NCI-H1092 (cell line): ENCODE data around the gene MRPL14.

Experiments used
- DNase-seq: peaks from one replicate; lab custom pipeline; 2025; lab: John Stamatoyannopoulos, UW

MRPL14 gene

GRCh38 chr6:44122801-44123200, 4.5 kb downstream of the MRPL14 start:
- DNase-seq: no peak

DNA sequence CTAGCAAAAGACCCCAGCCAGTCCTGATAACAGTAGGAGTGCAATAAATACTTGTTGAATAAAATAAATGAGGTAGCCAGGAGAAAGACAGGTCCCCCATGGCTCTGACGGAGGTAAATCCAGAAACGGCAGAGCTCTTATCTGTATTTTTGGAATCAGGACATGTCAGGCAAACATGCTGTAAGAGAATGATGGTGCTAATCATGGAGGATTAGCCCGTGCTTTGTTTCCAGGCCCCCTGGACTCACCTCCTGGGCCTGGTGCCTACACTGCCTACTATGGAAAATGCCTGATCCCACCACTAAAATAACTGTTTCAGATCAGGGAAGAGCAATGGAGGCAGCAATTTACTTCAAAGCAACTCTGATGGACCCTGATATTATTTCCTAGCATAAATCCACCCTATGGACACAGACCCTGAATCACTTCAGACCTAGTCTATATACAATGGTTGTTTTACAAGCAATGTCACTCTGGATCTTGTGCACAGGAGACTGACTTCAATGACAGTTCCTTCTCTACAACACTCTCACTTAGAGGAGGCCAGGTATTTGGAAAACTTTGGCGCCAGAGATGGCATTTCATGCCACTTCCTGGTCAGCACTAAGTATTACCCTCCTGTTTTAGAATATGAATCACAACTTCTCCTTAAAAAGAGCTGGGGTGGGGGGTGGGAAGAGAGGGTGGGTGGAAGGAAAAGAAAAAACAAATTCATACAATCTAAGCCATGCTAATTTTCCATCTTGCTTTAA, 6.4 kb downstream of the MRPL14 start:
- no peak for DNase-seq

GRCh38 chr6:44119704-44120262, 7.5 kb downstream of the MRPL14 start:
- no peak for DNase-seq

DNA sequence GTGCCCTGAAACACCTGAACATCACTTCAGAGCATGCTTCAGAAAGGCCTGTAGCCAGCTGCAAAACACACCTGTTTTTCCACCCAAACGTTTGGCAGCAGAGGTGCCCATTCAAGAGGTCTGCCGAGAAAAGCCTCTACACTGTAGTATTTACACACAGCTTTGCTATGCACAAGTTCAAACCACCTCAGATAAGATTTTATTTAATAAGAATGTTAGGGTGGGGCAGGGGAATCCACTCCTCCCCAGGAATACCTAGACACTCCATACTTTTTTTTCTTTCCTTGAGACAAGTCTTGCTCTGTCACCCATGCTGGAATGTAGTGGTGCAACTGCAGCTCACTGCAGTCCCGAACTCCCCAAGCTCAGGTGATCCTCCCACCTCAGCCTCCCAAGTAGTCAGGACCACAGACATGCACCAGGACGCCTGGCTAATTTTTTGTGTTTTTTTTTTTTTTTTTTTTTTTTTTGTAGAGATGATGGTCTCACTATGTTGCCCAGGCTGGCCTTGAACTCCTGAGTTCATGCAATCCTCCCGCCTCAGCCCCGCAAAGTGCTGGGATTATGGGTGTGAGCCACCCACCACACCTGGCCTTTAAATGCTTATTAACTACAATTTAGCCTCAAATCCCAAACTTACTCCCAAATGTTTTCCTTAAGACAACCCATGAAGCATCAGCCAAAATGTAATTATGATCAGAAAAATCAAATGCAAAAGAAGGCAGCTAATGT, 9.7 kb downstream of the MRPL14 start:
- no peak for DNase-seq

DNA sequence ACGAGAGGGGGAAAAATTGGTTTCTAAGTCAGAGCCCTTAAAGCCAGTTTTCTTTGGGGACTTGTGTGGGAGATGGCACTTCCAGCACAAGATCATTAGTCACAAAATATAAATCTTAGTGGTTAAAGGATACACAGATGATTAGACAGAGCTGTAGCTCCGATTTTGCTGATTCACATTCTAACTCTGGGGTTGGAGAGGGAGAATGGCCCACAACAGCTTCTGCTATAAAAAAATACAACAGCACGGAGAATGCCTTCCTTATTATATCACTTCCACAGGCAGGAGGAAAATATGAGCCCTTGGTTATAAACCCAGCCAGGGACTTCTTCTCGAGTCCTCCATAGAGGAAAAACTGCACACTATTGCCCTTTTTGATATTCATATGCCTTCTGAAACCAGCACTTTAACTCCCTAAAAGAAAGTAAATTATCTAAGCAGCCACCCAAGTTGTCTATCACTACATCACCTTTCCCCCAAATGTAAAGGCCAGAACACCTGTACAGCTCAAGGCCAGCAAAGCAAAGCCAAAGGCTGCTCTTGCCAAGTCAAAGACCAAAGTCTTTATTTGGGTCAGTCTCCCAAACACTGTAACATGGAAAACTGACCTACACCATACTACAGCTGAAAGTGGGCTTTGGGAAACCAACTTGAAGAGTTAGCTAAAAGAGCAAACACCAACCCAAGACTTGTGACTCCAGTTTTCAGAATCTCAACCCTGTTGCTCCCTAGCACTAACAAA, 10.4 kb downstream of the MRPL14 start:
- DNase-seq: no peak

GRCh38 chr6:44115866-44116265, 11.4 kb downstream of the MRPL14 start:
- no peak for DNase-seq

GRCh38 chr6:44113414-44113813, 13.8 kb downstream of the MRPL14 start:
- DNase-seq: no peak

DNA sequence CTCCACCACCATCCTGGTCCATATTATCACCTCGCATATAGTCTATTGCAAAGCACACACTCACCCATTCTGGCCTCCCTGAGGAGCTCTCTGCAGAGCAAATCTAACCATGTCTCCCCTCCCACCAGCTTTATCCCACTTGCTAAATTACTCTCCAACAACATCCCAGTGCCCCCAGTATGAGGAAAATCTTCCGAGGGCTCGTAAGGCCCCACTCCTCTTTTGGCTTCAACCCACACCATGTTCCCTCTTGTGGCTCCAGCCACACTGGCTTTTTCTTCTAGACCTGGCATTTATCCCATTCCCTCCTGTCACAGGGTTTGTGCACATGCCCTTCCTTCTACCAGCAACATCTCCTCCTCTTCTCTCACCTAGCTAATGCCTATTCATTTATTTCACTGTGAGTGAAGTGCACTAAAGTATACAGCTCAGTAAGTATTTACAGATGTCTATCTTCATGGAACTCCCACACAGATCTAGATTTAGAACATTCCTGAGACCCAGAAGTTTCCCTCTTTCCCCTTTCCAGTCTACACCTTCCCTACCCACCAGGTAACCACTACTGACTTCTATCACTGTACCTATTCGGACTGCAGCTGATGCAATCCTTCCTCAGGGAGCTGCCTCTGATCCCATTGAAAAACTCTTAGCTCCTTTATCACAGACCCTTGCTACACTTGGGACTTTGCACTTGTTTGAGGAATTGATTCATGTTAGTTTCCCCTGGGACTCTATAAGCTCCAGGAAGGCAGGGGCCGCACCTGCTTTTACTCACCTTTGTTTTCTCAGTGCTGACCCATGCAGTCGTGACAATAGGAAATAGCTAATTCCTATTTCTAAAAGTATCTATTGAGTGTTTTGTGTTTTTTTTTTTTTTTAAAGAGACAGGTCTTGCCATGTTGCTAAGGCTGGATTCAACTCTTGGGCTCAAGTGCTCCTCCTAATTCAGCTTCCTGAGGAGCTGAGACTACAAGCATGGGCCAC, 15.5 kb downstream of the MRPL14 start:
- DNase-seq: no peak

GRCh38 chr6:44110966-44111365, 16.3 kb downstream of the MRPL14 start:
- no peak for DNase-seq

GRCh38 chr6:44110005-44110676, 17.1 kb downstream of the MRPL14 start:
- DNase-seq: no peak

- no peak for DNase-seq
Measured at GRCh38 chr6:44109212-44109611, 18.0 kb downstream of the MRPL14 start.

- DNase-seq: no peak
Measured at GRCh38 chr6:44108471-44108870, 18.8 kb downstream of the MRPL14 start.

DNA sequence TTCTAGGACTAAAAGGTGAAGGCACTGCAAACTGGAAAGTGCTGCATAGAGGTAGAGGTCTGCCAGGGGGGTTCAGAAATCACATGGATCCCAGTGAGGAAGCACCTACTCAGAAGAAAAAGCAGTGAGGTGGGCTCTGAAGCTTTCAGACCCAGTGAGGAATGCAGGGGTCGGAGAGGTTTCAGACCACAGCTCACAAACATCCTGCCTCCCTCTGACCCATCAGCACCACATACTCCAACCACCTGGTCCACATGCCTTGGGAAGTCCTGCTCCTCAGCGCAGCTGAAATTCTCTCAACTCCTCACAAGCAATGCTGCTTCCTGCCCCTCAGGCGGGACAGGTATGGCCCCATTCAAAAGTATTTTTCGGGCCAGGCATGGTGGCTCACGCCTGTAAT, 20.2 kb downstream of the MRPL14 start:
- no peak for DNase-seq

DNA sequence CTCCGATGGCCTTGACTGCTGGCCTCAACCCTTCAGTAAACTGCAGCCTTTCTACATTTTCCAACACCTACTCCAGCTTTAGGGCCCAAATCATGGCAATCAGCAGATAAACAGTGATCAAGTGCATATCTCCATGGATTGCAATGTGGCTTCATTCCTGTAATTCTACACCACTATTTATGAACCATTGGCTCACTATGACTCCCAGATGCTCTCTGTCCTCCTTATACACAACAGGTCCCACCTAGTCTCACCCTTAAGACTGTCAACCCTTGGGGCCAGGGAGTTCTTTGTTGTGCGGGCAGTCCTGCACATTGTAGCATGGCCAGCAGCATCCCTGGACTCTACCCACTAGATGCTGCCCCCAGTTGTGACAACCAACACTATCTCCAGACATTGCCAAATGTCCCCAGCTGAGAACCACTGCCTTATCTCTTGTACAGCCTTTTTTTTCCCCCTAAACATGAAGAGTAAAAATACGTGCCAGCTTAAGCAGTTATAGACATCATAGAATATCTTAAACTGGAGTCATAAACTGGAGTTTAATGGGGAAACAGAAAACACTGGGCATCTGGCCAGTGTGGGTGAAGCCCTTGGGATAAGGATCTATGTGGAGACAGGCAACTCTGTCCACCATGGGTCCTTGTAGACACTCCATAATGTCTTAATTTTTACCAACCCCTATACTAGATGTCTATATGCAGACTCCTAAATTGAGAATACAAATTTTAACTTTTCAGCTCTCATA, 21.1 kb downstream of the MRPL14 start:
- DNase-seq: no peak

DNA sequence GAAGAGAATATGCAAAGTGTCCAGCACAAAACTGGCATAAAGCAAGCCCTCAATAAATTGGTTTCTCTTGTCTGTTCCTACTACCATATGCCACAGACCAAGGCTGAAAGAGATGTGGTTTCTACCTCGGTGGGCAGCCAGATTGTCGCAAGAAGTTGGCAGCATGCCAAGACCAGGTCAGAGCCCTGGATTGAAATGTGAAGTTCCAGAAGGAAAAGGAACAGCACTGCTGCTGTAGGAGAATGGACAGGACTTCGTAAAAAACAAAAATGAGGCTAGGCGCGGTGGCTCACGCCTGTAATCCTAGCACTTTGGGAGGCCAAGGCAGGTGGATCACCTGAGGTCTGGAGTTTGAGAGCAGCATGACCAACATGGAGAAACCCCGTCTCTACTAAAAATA, 22.1 kb downstream of the MRPL14 start:
- DNase-seq: no peak

DNA sequence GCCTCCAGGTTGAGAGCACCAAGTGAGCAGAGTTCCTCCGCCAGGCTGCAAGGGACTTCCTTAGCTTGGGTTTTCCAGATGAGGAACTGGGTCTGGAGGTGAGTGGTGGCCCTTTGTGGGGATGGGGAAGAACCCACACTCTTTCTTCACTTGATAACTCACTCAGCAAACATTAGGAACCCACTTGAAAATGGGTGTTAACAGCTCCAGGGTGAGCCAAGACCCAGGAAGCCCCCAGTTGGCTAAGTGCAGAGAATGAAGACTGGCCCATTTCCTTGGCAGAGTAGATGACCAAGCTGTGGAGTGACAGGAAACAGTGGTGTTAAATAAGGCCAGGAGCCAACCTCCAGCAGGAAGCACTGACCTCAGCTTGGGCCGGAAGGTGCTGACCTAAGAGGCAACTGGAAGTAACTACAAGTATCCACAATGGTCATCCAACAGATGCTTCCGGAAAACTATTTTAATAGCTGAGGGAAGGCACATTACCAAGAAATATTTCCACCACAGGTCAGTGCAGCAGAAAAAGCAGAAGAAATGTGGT, 22.7 kb downstream of the MRPL14 start:
- no peak for DNase-seq

GRCh38 chr6:44102527-44102926, 24.7 kb downstream of the MRPL14 start:
- no peak for DNase-seq

DNA sequence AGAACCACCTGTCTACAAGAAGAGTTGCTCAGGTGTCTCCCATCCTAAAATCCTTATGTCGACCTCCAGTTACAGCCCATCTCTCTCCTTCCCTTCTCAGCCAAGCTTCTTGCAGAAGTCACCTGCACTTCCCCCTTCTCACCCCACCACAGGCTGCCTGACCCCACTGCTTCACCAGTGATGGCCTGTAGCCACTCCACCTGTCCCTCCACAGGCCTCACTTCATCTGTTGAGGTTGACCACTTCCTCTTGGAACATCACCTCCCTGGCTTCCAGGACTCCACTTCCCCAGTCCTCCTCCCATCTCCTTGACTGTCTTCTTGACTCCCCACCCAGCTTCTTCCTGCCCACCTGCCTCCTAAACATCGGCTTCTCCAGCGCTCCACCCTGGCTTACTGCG, 25.4 kb downstream of the MRPL14 start:
- no peak for DNase-seq

DNA sequence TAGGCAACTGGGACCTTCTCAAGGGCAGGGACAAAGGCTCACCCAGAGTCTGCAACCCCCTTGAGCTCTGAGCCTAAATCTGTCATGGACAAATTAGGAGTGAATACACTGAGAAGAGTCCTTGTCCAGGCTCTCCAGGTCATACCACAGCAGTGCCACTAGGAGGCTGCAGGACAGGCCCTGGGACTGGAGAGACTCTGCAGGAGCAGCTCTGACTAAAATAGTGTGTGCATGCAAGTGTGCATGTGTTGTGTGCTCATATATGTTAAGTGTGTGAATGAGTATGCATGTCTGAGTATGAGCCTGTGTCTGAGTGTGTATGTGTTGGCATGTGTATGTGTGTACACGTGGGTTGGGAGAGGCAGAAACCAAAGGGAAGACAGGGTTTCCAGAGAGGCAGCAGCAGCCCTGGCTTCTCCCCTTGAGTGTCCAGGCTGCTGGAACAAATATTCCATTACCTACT, 27.1 kb downstream of the MRPL14 start:
- no peak for DNase-seq

GRCh38 chr6:44099192-44099591, 28.1 kb downstream of the MRPL14 start:
- no peak for DNase-seq
